ENCODE measurements around the gene FBXO2.

The FBXO2 gene

GRCh38 chr1:11681071-11681771 is 27.0 kb upstream of the FBXO2 start, which contains the start of gene MAD2L2:
MAD2L2 (minus strand) TSS chr1:11681148; CDS start chr1:11680601, 547 bp downstream.
- Histone ChIP-seq H3K4me1 (ENCODE audit: control insufficient read depth, insufficient read depth, low read length) (peaks cover 31% of the 10 kb centered on the region), H3K27me3 (ENCODE audit: control insufficient read depth, insufficient read depth, low read length) (no peaks in the 10 kb centered on the region), H3K4me3 (ENCODE audit: low read depth, low read length) (peak within 1 kb of the TSS; percentile 78), H3K27ac (ENCODE audit: low read depth, low read length) (peak within 1 kb of the TSS; percentile 100), H3K9me3 (ENCODE audit: control insufficient read depth, insufficient read depth, low read length) (no peaks in the 10 kb centered on the region), H3K36me3 (ENCODE audit: control insufficient read depth, insufficient read depth, low read length) (peaks cover 34% of the 10 kb centered on the region), H3K9ac (ENCODE audit: low read depth, low read length) (peak within 1 kb of the TSS; percentile 81)

DNA sequence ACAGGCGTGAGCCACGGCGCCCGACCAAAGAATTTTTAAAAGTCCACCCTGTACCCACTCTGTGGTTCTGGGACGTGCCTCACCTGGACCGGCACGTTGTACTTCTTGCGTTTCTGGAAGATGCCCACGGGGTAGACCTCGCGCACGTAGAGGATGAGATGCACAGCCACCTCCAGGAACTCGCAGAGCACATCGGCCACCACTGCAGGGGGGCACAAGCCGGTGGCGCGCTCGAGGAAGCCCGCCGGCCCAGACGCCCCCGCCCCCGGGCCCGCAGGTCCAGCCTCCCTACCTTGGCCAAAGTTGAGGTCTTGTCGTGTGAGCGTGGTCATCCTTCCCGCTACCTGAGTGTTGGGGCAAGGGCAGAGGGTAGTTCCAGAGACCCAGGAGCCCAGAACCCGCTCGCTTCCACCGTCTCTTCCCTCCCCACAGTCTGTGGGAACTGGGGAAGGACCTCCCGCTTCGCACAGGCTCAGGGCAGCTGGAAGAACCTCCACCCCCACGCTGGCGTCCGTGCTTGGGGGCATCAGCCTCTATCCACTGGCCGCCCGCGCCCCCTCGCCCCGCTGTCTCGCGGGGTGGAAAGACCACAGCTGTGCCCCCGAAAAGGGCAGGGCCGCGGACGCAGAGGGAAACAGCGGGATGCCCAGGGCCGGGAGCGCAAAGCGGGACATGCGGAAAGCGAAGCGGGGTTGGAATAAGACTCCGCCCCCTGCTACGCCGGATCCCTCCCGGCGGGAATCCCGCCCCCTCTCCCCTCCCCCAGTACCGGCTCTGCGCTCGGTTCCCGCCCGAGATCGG is 26.2 kb upstream of the FBXO2 start:
- H3K4me1 ChIP-seq (ENCODE audit: control insufficient read depth, insufficient read depth, low read length) = peaks cover 31% of the 10 kb centered on the region
- H3K27ac ChIP-seq (ENCODE audit: low read depth, low read length) = peak overlapping the region; percentile 100
- peak overlapping the region; percentile 78 for H3K4me3 ChIP-seq (ENCODE audit: low read depth, low read length)
- peak overlapping the region; percentile 81 for H3K9ac ChIP-seq (ENCODE audit: low read depth, low read length)
- no peaks in the 10 kb centered on the region for H3K27me3 ChIP-seq (ENCODE audit: control insufficient read depth, insufficient read depth, low read length)
- H3K36me3 ChIP-seq (ENCODE audit: control insufficient read depth, insufficient read depth, low read length) = peaks cover 42% of the 10 kb centered on the region
- H3K9me3 ChIP-seq (ENCODE audit: control insufficient read depth, insufficient read depth, low read length) = no peaks in the 10 kb centered on the region

GRCh38 chr1:11678442-11678841 is 24.2 kb upstream of the FBXO2 start:
- Histone ChIP-seq H3K9ac (ENCODE audit: low read depth, low read length) (no peak overlapping the region), H3K27me3 (ENCODE audit: control insufficient read depth, insufficient read depth, low read length) (no peaks in the 10 kb centered on the region), H3K9me3 (ENCODE audit: control insufficient read depth, insufficient read depth, low read length) (no peaks in the 10 kb centered on the region), H3K36me3 (ENCODE audit: control insufficient read depth, insufficient read depth, low read length) (peaks cover 56% of the 10 kb centered on the region), H3K27ac (ENCODE audit: low read depth, low read length) (no peak overlapping the region), H3K4me1 (ENCODE audit: control insufficient read depth, insufficient read depth, low read length) (peaks cover 16% of the 10 kb centered on the region), H3K4me3 (ENCODE audit: low read depth, low read length) (no peak overlapping the region)

DNA sequence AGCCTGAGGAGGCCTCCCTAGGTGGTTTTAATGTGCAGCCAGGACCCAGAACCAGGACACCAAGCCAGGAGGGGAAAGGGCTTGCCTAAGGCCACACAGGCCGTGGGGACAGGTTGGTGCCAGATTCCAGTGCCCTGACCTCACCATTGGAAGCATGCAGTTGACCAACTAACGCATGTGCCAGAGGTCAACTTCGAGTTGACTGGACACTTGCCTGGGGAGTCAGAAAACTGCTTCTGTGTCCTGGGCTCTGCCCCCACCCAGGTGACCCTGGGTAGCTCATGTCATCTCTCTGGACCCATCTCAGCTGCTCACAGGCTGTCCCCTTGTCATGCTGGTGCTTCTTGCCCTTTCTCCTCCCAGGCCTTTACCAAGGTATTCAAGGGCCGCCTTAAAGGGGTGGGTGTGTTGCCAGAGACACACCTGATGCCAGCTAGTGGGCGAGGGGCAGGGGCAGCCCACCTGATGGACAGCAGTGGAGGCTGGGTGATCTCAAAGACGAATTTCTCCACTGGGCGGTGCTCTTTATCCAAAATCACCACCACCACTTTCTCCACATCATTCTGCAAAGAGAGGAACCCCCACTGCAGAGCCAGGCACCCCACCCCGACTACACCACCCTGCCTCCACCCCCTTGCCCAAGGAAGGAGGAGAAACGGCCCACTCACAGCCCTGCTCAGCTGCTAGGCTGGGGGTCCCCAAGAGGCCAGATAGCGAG is 22.3 kb upstream of the FBXO2 start:
- Histone ChIP-seq H3K36me3 (ENCODE audit: control insufficient read depth, insufficient read depth, low read length) (peaks cover 75% of the 10 kb centered on the region), H3K9me3 (ENCODE audit: control insufficient read depth, insufficient read depth, low read length) (no peaks in the 10 kb centered on the region), H3K9ac (ENCODE audit: low read depth, low read length) (no peak overlapping the region), H3K27ac (ENCODE audit: low read depth, low read length) (no peak overlapping the region), H3K4me1 (ENCODE audit: control insufficient read depth, insufficient read depth, low read length) (peaks cover under 1% of the 10 kb centered on the region; the same call in 1 of the 2 replicates), H3K4me3 (ENCODE audit: low read depth, low read length) (no peak overlapping the region), H3K27me3 (ENCODE audit: control insufficient read depth, insufficient read depth, low read length) (no peaks in the 10 kb centered on the region)

DNA sequence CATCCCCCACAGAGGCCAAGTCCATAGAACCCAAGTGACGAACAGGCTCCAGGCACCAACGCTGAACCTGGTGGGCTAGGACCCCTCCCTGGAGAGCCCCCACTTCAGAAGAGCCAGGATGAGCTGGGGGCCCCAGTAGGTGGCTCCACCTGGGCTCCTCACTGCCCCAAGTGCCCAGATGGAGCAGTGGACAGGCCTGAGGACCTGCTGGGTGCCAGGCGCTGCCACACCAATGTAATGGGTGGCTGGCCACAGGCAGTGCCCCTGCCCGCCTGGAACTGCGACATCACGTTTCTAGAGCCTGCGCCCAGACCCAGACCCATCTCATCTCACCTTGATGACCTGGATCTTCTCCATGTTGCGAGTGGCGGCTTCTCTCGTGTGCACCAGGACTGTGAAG is 21.1 kb upstream of the FBXO2 start:
- H3K9ac ChIP-seq (ENCODE audit: low read depth, low read length) = no peak overlapping the region
- no peak overlapping the region for H3K27ac ChIP-seq (ENCODE audit: low read depth, low read length)
- peaks cover 85% of the 10 kb centered on the region for H3K36me3 ChIP-seq (ENCODE audit: control insufficient read depth, insufficient read depth, low read length)
- H3K4me3 ChIP-seq (ENCODE audit: low read depth, low read length) = no peak overlapping the region
- H3K4me1 ChIP-seq (ENCODE audit: control insufficient read depth, insufficient read depth, low read length) = no peaks in the 10 kb centered on the region
- H3K9me3 ChIP-seq (ENCODE audit: control insufficient read depth, insufficient read depth, low read length) = no peaks in the 10 kb centered on the region
- H3K27me3 ChIP-seq (ENCODE audit: control insufficient read depth, insufficient read depth, low read length) = no peaks in the 10 kb centered on the region

GRCh38 chr1:11674488-11674887 is 20.3 kb upstream of the FBXO2 start:
- Histone ChIP-seq H3K4me1 (ENCODE audit: control insufficient read depth, insufficient read depth, low read length) (no peaks in the 10 kb centered on the region), H3K27ac (ENCODE audit: low read depth, low read length) (no peak overlapping the region), H3K9ac (ENCODE audit: low read depth, low read length) (no peak overlapping the region), H3K36me3 (ENCODE audit: control insufficient read depth, insufficient read depth, low read length) (peaks cover 86% of the 10 kb centered on the region), H3K4me3 (ENCODE audit: low read depth, low read length) (no peak overlapping the region), H3K27me3 (ENCODE audit: control insufficient read depth, insufficient read depth, low read length) (no peaks in the 10 kb centered on the region), H3K9me3 (ENCODE audit: control insufficient read depth, insufficient read depth, low read length) (no peaks in the 10 kb centered on the region)

- Histone ChIP-seq H3K9ac (ENCODE audit: low read depth, low read length) (no peak overlapping the region), H3K4me3 (ENCODE audit: low read depth, low read length) (no peak overlapping the region), H3K36me3 (ENCODE audit: control insufficient read depth, insufficient read depth, low read length) (peaks cover 76% of the 10 kb centered on the region), H3K27me3 (ENCODE audit: control insufficient read depth, insufficient read depth, low read length) (no peaks in the 10 kb centered on the region), H3K27ac (ENCODE audit: low read depth, low read length) (no peak overlapping the region), H3K4me1 (ENCODE audit: control insufficient read depth, insufficient read depth, low read length) (no peaks in the 10 kb centered on the region), H3K9me3 (ENCODE audit: control insufficient read depth, insufficient read depth, low read length) (no peaks in the 10 kb centered on the region)
Measured at GRCh38 chr1:11673089-11673769, 19.0 kb upstream of the FBXO2 start.

DNA sequence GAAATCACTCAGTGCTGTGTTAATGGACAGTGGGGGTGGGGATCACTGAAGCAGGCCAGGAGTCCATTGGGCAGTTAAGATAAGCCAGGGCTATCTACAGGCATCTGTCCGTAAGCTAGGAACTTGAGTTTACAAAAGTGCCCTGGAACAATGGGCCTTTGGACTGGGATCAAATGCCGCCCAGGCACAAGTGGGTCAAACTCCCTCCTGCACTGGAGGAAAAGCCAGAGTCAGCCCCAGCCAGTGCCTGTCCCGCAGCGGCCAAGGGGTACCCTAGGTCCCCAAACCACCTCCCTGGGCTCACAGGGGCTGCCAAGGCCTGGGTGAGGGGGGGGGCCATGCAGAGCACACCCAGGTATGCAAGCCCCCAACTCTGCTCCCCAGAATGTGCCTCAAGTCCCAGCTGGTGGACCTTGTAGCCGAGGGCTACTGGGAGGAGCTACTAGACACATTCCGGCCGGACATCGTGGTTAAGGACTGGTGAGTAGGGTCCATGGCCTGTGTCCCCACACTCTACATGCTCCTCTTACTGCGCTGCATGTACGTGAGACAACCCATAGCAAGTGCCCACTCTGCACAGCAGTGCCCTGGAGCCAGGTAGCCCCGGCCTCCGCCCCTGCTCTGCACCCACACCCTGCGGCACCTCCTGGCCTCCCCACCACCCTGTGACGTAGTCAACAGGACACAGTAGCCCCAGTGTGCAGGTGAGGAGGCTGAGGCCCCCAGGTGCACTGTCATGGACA is 17.5 kb upstream of the FBXO2 start:
- H3K36me3 ChIP-seq (ENCODE audit: control insufficient read depth, insufficient read depth, low read length) = peaks cover 63% of the 10 kb centered on the region
- H3K27ac ChIP-seq (ENCODE audit: low read depth, low read length) = no peak overlapping the region
- H3K4me1 ChIP-seq (ENCODE audit: control insufficient read depth, insufficient read depth, low read length) = no peaks in the 10 kb centered on the region
- H3K27me3 ChIP-seq (ENCODE audit: control insufficient read depth, insufficient read depth, low read length) = no peaks in the 10 kb centered on the region
- H3K4me3 ChIP-seq (ENCODE audit: low read depth, low read length) = no peak overlapping the region
- no peaks in the 10 kb centered on the region for H3K9me3 ChIP-seq (ENCODE audit: control insufficient read depth, insufficient read depth, low read length)
- no peak overlapping the region for H3K9ac ChIP-seq (ENCODE audit: low read depth, low read length)

- no peak overlapping the region for H3K9ac ChIP-seq (ENCODE audit: low read depth, low read length)
- peak overlapping the region; percentile 35 for H3K27ac ChIP-seq (ENCODE audit: low read depth, low read length)
- peaks cover 57% of the 10 kb centered on the region for H3K36me3 ChIP-seq (ENCODE audit: control insufficient read depth, insufficient read depth, low read length)
- no peak overlapping the region for H3K4me3 ChIP-seq (ENCODE audit: low read depth, low read length)
- no peaks in the 10 kb centered on the region for H3K9me3 ChIP-seq (ENCODE audit: control insufficient read depth, insufficient read depth, low read length)
- no peaks in the 10 kb centered on the region for H3K4me1 ChIP-seq (ENCODE audit: control insufficient read depth, insufficient read depth, low read length)
- H3K27me3 ChIP-seq (ENCODE audit: control insufficient read depth, insufficient read depth, low read length) = no peaks in the 10 kb centered on the region
Measured at GRCh38 chr1:11671205-11671543, 16.9 kb upstream of the FBXO2 start.

DNA sequence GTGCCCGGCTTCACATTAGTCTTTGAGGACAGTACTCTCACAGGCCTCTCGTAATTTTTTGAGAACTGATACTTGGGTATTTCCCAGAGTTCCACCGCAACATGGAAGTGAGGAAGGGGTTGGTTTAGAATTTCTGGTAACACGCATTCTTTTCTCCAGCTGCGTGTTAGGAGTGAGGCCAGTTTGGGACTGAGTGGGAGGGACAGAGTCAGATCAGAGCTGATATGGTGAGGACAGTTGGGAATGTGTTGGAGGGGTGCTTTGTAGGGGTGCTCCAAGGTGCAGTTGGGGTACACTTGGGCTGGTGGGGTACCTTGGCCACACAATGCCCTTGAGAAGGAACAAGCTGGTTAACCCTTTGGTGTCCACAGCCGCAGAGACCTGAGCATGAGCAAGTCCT is 16.5 kb upstream of the FBXO2 start:
- Histone ChIP-seq H3K9me3 (ENCODE audit: control insufficient read depth, insufficient read depth, low read length) (no peaks in the 10 kb centered on the region), H3K4me3 (ENCODE audit: low read depth, low read length) (no peak overlapping the region), H3K9ac (ENCODE audit: low read depth, low read length) (no peak overlapping the region), H3K27ac (ENCODE audit: low read depth, low read length) (no peak overlapping the region), H3K36me3 (ENCODE audit: control insufficient read depth, insufficient read depth, low read length) (peaks cover 53% of the 10 kb centered on the region), H3K27me3 (ENCODE audit: control insufficient read depth, insufficient read depth, low read length) (no peaks in the 10 kb centered on the region), H3K4me1 (ENCODE audit: control insufficient read depth, insufficient read depth, low read length) (no peaks in the 10 kb centered on the region)
